Mesenteric fat pad (tissue), 1 donor: Measurements from ENCODE around the gene IGF1. TPM values are rescaled to one million over a fixed set of nuclear protein-coding genes. Genes with fewer than 3 reads are reported as not detected.
"Not testable (repeated sequence)": the region's sequence is repeated elsewhere in the genome, so short reads cannot be mapped to it uniquely, and the experiment has no call there.

ENCODE experiments used
- DNase-seq: peaks from one replicate; pipeline ENCODE4 v3.0.0-alpha.2; 2020; ENCODE audit warnings: low spot score
- total RNA-seq: library from RNA; stranded (reverse); fragmentation: NEBNext Ultra II Directional; extraction: Animal tissue kit (Norgen Biotek cat#: 25700); gene quantifications from one replicate; pipeline ENCODE4 v1.2.1, GENCODE V29; 2021
- donor health status: DM: yes; HTN: yes; CAD: no.

IGF1 gene
- total RNA-seq, 1 donor from 2014 or later: 415 TPM

DNA sequence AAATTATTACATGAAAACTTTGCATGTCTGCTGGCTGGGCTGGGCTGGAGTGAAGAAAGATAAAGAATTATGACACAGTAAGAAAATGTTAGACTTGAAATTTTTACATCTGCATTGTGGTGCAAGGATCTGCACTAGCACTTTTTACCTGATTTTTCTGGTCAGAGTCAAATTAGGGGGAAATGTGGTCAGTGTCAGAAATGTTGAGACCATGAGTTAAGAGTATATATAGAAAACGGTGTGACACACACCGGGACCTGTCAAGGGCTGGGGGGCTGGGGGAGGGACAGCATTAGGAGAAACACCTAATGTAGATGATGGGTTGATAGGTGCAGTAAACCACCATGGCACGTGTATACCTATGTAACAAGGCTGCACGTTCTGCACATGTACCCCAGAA, 90.3 kb downstream of the IGF1 start:
- DNase-seq: no peak

DNA sequence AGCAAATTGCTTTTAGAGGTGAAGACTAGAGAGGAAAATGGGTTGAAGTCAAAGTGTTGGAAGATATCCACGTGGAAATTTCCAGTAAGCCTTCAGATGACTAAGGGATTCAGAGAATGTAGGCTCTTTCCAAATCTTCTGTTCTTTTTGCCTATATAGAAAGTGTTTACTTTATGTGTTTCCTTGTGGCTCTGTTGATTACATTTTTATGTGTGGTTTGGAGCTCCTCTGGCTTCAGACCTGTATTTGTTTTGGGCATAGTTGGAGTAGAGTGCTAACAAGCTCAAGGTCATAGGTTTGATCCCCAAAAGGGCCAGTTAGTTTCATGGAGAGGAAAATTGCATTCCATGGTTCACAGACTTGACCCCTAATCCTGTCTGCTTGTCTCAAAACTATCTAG, 91.9 kb downstream of the IGF1 start:
- no peak for DNase-seq

DNA sequence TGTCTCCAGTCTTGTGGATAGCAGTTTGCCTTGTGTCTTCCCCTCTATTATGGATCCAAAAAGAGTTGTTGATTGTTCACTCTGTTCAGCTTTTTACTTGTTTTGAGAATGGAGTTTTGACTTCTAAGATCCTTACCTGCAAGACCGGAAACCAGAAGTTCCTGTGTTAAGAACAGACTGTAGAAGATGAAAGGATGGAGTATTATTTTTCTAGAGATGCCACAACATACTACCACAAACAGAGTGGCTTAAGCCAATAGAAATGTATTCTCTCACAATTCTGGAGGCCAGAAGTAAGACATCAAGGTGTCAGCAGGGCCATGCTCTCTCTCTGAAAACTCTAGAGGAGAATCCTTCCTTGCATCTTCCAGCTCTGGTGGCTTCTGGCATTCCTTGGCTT, 95.0 kb downstream of the IGF1 start:
- no peak for DNase-seq

DNA sequence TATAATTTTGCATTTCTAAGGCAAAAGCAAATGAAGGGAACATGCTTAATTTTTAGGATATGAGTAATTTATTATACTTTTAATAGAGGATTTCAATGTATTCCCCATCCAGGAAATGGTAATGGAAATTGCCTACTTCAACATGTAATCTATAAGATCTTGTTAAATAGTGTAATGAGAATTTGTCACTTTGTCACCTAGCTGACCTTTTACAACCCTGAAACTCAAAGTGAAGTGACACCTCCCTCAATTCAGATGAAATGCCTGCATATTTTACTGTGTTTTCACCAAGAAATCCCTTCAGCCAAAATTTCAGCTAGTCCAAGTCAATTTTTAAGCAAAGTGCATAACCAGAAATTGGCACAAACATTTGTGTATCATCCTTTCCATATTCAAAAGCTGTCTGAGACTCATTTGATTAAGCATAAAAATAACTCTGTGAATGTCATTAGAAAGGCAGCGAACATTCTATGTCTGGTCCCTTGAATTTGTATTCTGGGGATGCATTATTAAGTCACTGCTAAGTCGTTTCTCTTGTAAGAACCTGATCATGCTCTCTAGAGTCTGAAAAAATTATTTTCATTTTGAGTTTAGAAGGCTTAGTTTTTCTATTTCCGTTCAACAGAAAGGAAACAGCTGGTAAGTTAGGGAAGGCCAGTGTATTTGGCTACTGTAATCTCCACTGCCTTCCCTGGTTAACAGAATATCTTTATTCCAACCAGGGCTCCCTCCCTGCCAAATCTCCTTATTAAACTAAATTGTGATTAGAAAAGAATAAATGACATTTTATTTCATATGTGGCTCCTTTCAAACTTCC, 100.8 kb downstream of the IGF1 start:
- no peak for DNase-seq

DNA sequence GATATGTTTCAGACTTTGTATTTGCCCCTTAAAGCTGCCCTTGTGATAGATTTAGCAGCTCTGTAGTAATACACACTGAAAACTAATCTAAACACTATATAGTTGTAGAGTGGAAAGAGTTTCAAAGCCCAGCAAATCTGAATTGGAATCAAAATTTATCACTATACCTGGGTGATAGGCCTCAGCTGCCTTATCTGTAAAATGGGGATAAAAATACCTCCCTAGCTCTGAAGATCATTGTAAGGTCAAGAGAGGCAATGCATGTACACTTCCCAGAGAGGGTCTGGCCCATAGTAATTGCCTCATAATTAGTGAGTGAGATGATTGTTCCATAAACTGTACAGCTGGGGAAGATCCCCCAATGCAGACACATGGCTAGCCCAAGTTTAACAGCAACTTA, 103.6 kb downstream of the IGF1 start:
- DNase-seq: no peak

DNA sequence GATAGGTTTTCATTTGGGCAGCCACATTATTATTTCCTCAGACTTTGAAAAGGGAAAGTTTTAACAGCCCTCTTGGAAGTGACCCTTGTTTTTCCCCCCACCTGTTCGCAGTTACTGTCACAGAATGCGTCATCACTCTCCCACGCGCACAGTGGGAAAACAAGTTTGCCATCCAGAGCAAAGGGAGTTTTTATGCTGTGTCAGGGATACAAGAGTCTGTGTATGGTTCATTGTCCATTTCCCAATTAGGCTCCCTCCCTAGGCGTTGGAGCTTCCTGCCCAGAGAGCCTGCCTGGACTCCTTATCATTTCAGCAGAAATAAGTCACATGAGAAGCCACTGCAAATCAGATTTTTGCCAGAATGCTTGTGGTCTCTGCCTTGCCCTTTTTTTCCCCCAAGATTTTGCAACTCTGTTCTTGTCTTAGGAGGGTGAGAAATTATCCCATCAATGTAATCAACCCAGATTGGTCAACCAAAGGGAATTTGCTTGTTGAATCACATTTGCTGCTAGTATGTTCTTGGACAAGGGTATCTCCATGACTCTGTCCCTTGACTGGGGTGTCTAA, 104.1 kb downstream of the IGF1 start:
- DNase-seq: no peak

DNA sequence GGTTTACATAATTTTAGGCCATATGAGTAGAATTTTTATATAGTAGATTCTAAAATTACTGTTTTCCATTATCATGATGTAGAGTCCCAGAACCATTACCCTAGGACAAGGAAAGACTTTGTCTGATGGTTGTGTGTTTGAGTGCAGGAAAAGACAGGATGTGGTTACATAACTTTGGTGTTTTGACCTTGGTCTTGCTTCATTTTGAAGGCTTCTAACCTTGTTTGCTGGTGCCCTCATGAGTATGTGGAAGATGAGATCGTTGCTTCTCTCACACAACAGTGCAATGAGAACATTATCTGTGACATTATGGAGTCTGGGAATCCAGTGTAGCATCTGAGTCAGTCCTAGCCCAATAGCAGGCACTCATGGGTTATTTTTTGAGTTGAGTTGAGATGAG, 106.2 kb downstream of the IGF1 start:
- no peak for DNase-seq

DNA sequence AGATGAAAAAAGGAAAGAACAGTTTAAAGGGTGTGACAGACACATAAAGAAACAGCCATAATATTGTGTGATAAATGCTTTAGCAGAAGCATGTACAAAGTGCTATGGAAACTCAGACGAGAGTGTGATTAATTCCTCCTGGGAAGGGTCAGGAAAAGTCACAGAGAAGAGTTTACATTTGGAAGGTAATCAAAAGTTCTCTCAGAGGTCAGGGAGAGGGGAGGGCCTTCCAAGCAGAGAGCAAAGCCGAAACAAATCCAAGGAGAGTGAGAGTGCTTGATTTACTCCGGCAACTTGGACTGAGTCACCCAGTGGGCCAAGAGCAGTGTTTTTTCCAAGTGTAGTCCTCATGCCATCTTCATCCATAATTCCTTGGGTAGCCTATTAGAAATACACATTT, 108.3 kb downstream of the IGF1 start:
- DNase-seq: no peak

DNA sequence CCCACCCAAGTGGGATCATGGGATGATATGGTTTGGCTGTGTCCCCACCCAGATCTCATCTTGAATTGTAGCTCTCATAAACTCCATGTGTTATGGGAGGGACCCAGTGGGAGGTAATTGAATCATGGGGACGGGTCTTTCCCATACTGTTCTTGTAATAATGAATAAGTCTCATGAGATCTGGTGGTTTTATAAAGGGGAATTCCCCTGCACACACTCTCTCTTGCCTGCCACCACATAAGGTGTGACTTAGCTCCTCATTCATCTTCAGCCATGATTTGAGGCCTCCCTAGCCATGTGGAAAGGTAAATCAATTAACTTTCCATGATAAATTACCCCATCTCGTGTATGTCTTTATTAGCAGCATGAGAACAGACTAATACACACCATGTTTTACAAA, 109.2 kb downstream of the IGF1 start:
- no peak for DNase-seq

DNA sequence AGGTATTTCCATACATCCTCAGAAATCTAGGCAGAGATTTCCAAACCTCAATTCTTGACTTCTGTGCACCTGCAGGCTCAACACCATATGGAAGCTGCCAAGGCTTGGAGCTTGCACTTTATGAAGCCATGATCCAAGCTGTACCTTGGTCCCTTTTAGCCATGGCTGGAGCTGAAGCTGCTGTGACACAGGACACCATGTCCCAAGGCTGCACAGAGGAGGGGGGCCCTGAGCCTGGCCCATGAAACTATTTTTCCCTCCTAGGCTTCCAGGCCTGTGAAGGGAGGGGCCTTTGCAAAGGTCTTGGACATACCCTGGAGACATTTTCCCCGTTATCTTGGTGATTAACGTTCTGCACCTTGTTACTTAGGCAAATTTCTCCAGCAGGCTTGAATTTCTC, 110.5 kb downstream of the IGF1 start:
- no peak for DNase-seq

DNA sequence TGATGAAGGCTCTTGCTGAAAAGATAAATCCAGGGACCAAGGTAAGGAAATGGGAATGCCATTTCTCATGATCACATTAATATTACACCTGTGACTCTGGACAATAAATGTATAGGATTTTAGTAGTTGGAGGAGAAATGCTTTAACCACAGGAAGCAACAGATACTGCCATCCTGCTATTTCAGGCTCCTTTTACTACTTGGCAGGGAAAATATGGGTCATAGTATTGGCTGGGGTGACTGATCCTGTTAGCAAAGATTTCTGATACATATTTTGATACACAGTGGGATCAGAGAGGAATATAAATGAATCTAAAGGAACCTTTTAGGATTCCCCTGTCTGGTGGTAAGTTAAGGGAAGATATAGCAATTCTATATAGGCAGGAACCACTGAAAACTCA, 115.0 kb downstream of the IGF1 start:
- no peak for DNase-seq

DNA sequence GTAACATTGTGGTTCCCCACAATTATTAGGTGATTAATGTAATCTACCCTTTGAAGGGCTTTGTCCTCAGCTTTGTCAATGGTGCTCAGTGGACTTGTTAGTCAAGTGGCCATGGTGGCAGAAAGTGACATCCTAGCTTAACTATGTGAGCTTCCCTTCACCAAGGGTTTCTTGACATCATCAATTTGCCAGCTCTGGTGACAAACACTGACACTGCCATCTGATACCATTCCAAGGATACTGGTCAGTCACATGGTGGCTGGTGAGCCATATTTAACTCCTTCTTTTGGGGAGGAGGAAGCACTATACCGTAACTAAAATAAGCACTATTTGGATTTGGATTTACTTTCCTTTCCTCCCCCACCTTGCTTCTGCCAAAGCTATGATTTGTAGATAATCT, 115.7 kb downstream of the IGF1 start:
- no peak for DNase-seq

DNA sequence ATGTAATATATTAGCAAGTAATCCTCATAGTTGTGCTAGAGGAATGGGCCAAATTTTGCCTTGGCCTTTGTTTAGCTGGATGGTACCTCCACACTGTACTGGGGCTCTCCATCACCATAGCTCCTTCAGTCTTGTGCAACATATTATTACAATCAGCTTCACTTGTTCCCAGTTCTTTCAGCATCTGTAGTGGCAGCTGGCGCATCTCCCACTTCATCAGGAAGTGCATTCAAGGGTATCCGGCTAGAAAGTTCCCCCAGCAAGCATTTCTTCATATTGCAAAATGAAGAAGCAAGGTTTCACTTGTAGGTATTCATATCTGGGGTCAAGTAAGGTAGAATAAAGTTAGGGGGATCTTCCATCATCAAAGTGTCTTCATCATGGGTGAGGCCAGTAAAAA, 123.7 kb downstream of the IGF1 start:
- DNase-seq: no peak

DNA sequence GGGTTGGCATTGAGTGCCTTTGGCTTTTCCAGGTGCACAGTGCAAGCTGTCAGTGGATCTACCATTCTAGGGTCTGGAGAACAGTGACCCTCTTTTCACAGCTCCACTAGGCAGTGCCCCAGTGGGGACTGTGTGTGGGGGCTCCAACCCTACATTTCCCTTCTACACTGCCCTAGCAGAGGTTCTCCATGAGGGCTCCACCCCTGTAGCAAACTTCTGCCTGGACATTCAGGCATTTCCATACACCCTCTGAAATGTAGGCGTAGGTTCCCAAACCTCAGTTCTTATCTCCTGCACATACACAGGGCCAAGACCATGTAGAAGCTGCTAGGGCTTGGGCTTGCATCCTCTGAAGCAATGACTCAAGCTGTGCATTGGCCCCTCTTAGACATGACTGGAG, 126.1 kb downstream of the IGF1 start:
- not testable (repeated sequence) for DNase-seq

DNA sequence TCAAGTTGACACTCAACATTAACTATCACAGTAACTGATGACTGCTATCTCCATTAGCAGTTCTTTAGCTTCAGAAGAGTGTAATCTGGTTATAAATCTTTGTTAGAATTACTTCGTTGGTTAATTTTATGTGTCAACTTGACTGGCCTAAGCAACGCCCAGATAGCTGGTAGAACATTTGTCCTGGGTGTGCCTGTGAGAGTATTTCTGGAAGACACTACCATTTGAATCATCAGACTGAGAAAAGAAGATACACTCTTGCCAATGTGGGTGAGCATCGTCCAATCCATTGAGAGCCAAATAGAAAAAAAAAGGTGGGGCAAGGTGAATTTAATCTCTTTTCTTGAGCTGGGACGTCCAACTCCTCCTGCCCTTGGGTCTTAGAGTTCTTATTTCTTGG, 129.0 kb downstream of the IGF1 start:
- no peak for DNase-seq

DNA sequence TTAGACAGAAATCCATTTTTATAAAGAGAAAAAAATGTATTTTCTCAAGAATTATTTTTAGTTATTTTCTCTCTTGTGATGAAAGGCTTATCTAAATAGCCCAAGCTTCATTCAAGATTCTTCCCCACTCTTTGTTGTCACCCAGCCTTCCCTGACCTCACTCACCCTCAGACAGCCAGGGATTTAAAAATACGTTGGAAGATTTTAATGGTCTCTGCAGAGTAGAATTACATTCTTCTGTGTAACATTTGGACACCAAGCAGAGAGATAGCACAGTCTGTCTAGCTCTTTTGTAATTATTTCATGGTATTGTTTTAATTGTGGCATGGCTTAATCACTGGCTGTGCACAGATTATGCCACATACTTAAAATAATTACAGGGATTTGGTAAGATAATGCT, 130.3 kb downstream of the IGF1 start:
- no peak for DNase-seq

DNA sequence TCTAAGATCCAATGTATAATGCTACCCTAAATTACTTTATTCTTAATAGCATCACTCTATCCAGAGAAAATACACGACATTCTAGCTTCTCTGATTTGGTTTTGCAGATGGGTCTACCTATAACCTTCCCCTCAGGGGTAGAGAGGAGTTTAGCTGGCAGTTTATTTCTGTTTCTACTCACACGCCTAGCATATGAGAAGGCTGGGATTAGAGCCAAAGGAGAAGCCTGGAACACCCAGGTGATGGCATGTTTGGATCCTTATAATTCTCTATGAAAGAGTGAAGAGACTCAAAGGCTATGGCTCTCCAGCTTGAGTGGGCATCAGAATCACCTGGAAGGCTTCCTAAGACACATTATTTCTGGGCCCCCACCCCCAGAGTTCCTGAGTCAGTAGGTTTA, 131.3 kb downstream of the IGF1 start:
- DNase-seq: no peak

DNA sequence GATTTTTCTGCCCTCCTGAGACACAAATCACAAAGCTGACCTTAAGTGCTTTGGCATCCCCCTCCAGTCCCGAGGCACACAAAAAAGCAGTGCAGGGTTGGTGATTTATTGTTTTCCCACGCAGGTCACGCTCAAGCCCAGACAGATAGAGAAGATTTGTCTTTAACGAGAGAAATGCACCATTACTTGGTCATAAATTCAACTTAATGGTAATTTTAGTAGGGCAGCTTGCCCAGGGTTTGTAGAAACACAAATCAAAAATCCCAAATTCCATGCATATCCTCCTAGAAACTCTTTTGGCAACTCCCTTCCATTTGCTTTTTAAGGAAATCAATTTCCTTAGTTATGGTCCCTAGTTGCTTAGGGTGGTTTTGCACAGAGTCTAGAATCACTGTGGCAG, 132.6 kb downstream of the IGF1 start:
- DNase-seq: no peak
